DOHH2 (cell line): ENCODE measurements around the gene PCDHB8.
"Not testable (repeated sequence)": the region's sequence is repeated elsewhere in the genome, so short reads cannot be mapped to it uniquely, and the experiment has no call there.

Experiments used
- H3F3A ChIP-seq: fragments of 200-600 bp; sonication (generic), shearing (Covaris generic); 2 replicates; pipeline ENCODE4 v1.6.0; 2016; ENCODE audit warnings: antibody characterized with exemption, mild to moderate bottlenecking; ENCODE audit not compliant: control insufficient read depth, insufficient read depth
- H3K27ac ChIP-seq: fragments of 200-600 bp; sonication (generic); 2 replicates; pipeline ENCODE4 v1.5.1; 2014; ENCODE audit warnings: low read depth, mild to moderate bottlenecking, low read length, moderate library complexity
- H3K27me3 ChIP-seq: fragments of 200-600 bp; sonication (generic); 2 replicates; pipeline ENCODE4 v1.6.1; 2014; ENCODE audit warnings: mild to moderate bottlenecking, low read length, mixed read lengths; ENCODE audit not compliant: control insufficient read depth
- H3K36me3 ChIP-seq: fragments of 200-600 bp; sonication (generic); 2 replicates; pipeline ENCODE4 v1.6.1; 2014; ENCODE audit warnings: mild to moderate bottlenecking, low read length, moderate library complexity, mixed read lengths; ENCODE audit not compliant: control insufficient read depth
- H3K4me1 ChIP-seq: fragments of 200-600 bp; sonication (generic); 2 replicates; pipeline ENCODE4 v1.6.1; 2014; ENCODE audit warnings: mild to moderate bottlenecking, low read length, mixed read lengths; ENCODE audit not compliant: control insufficient read depth
- H3K4me2 ChIP-seq: fragments of 200-600 bp; sonication (generic); 2 replicates; pipeline ENCODE4 v1.6.0; 2014; ENCODE audit warnings: mild to moderate bottlenecking, low read length, moderate library complexity
- H3K4me3 ChIP-seq: fragments of 200-600 bp; sonication (generic); 2 replicates; pipeline ENCODE4 v1.5.1; 2014; ENCODE audit warnings: mild to moderate bottlenecking, low read length, mixed read lengths
- H3K79me2 ChIP-seq: fragments of 200-600 bp; sonication (generic); 2 replicates; pipeline ENCODE4 v1.6.1; 2014; ENCODE audit warnings: mild to moderate bottlenecking, low read length, mixed read lengths; ENCODE audit not compliant: control insufficient read depth
- H3K9me2 ChIP-seq: fragments of 200-600 bp; sonication (generic); replicated peaks from 2 replicates; pipeline ENCODE4 v1.6.1; 2014; ENCODE audit warnings: mild to moderate bottlenecking, low read length, mixed read lengths; ENCODE audit not compliant: control insufficient read depth
- H3K9me3 ChIP-seq: fragments of 200-600 bp; sonication (generic); 2 replicates; pipeline ENCODE4 v1.6.1; 2014; ENCODE audit warnings: antibody characterized with exemption, low read length, mixed read lengths; ENCODE audit not compliant: control insufficient read depth, insufficient read depth
- H4K20me1 ChIP-seq: fragments of 200-600 bp; sonication (generic); 2 replicates; pipeline ENCODE4 v1.6.0; 2014; ENCODE audit warnings: low read depth, mild to moderate bottlenecking, antibody characterized with exemption, low read length, moderate library complexity; ENCODE audit not compliant: control insufficient read depth, insufficient read depth
- CTCF ChIP-seq: fragments of 200-600 bp; sonication (generic); IDR thresholded peaks from one replicate; pipeline ENCODE4 v1.5.1; 2014; ENCODE audit warnings: antibody characterized with exemption, mild to moderate bottlenecking, low read depth, low read length; ENCODE audit not compliant: poor library complexity, severe bottlenecking
- EZH2phosphoT487 ChIP-seq: fragments of 200-600 bp; sonication (generic); IDR thresholded peaks from 2 replicates; pipeline ENCODE4 v1.6.1; 2017; ENCODE audit warnings: borderline replicate concordance, mild to moderate bottlenecking, antibody characterized with exemption, low read length, moderate library complexity, mixed read lengths

PCDHB8 gene

GRCh38 chr5:141177577-141178191 lies at the start of gene PCDHB8:
Gene PCDHB8, plus strand, starts transcription at chr5:141177790. Its CDS starts 245 bp downstream, at chr5:141178035.
- H3K9me2 ChIP-seq, H3K36me3 ChIP-seq, H3K27ac ChIP-seq, H3F3A ChIP-seq, H3K4me2 ChIP-seq, H3K4me1 ChIP-seq, H4K20me1 ChIP-seq, H3K79me2 ChIP-seq, H3K9me3 ChIP-seq, H3K4me3 ChIP-seq, H3K27me3 ChIP-seq: not testable (repeated sequence)

GRCh38 chr5:141135030-141135717 lies 42.4 kb upstream of the PCDHB8 start, which contains the start of gene PCDHB5:
Gene PCDHB5, plus strand, starts transcription at chr5:141135206. Its CDS starts 229 bp downstream, at chr5:141135435.
- Histone ChIP-seq H3K9me3 (no peaks in the 10 kb centered on the region; the same call in 1 of the 2 replicates), H3K4me3 (no peak within 1 kb of the TSS), H3K36me3 (no peaks in the 10 kb centered on the region), H3K9me2 (no peaks in the 10 kb centered on the region), H3K79me2 (no peaks in the 10 kb centered on the region), H3K27ac (no peak within 1 kb of the TSS), H3K27me3 (no peaks in the 10 kb centered on the region), H3F3A (no peaks in the 10 kb centered on the region), H3K4me2 (no peak within 1 kb of the TSS), H4K20me1 (no peaks in the 10 kb centered on the region), H3K4me1 (no peaks in the 10 kb centered on the region)
- TF ChIP-seq CTCF (peak; percentile 26), EZH2phosphoT487 (no peak)

GRCh38 chr5:141135718-141136266 lies 41.8 kb upstream of the PCDHB8 start:
- Histone ChIP-seq H3K4me2 (no peak overlapping the region), H3K27ac (no peak overlapping the region), H3K79me2 (no peaks in the 10 kb centered on the region), H3K4me3 (no peak overlapping the region), H3F3A (no peaks in the 10 kb centered on the region), H3K36me3 (no peaks in the 10 kb centered on the region), H3K9me3 (no peaks in the 10 kb centered on the region; the same call in 1 of the 2 replicates), H3K4me1 (no peaks in the 10 kb centered on the region), H3K27me3 (no peaks in the 10 kb centered on the region), H4K20me1 (no peaks in the 10 kb centered on the region), H3K9me2 (no peaks in the 10 kb centered on the region)
- TF ChIP-seq CTCF (no peak), EZH2phosphoT487 (no peak)

- H3K4me3 ChIP-seq, H3K4me2 ChIP-seq, H3K36me3 ChIP-seq, H3K9me3 ChIP-seq, H3K4me1 ChIP-seq, H3K27ac ChIP-seq, H4K20me1 ChIP-seq, H3K79me2 ChIP-seq, H3K9me2 ChIP-seq, H3K27me3 ChIP-seq, H3F3A ChIP-seq: not testable (repeated sequence)
These were observed 40.2 kb upstream of the PCDHB8 start for GRCh38 chr5:141137346-141137745.
